GM23338 (cell line): ENCODE results near the gene ADAMTS17. TPM values are rescaled to one million over a fixed set of nuclear protein-coding genes. Genes with fewer than 3 reads are reported as not detected.

Source experiments
- ATAC-seq: fragments of 200-7000 bp; cut with Tn5 transposase; 3 replicates; pipeline ENCODE4 v1.9.1; 2020
- DNase-seq: peaks from one replicate; pipeline ENCODE4 v3.0.0-alpha.2; 2015; ENCODE audit warnings: low spot score
- H2AFZ ChIP-seq: fragments of 200-600 bp; sonication (generic); 2 replicates; pipeline ENCODE4 v1.8.0; 2016; ENCODE audit warnings: antibody characterized with exemption, mild to moderate bottlenecking, moderate library complexity
- H3F3A ChIP-seq: fragments of 200-600 bp; sonication (generic); replicated peaks from 2 replicates; pipeline ENCODE4 v1.8.0; 2017; ENCODE audit warnings: antibody characterized with exemption, mixed run types, low read depth
- H3K27ac ChIP-seq: fragments of 200-600 bp; sonication (generic); 2 replicates; pipeline ENCODE4 v1.6.1; 2016; ENCODE audit warnings: low read depth
- H3K27me3 ChIP-seq: fragments of 200-600 bp; sonication (generic); 2 replicates; pipeline ENCODE4 v1.8.0; 2016; ENCODE audit warnings: mild to moderate bottlenecking, mixed run types, moderate library complexity; ENCODE audit not compliant: insufficient read depth
- H3K36me3 ChIP-seq: fragments of 200-600 bp; sonication (generic); 2 replicates; pipeline ENCODE4 v1.8.0; 2016; ENCODE audit warnings: mild to moderate bottlenecking; ENCODE audit not compliant: insufficient read depth
- H3K4me1 ChIP-seq: fragments of 200-600 bp; sonication (generic); 2 replicates; pipeline ENCODE4 v1.8.0; 2016; ENCODE audit warnings: mild to moderate bottlenecking, moderate library complexity; ENCODE audit not compliant: insufficient read depth
- H3K4me2 ChIP-seq: fragments of 200-600 bp; sonication (generic); 2 replicates; pipeline ENCODE4 v1.7.1; 2017; ENCODE audit warnings: mixed run types
- H3K4me3 ChIP-seq: fragments of 200-600 bp; sonication (generic); 2 replicates; pipeline ENCODE4 v1.6.1; 2016; ENCODE audit warnings: mixed run types
- H3K79me2 ChIP-seq: fragments of 200-600 bp; sonication (generic); replicated peaks from 2 replicates; pipeline ENCODE4 v1.8.0; 2017; ENCODE audit warnings: mild to moderate bottlenecking; ENCODE audit not compliant: insufficient read depth
- H3K9me2 ChIP-seq: fragments of 200-600 bp; sonication (generic); 2 replicates; pipeline ENCODE4 v1.8.0; 2017; ENCODE audit not compliant: insufficient read depth
- H4K20me1 ChIP-seq: fragments of 200-600 bp; sonication (generic); replicated peaks from 2 replicates; pipeline ENCODE4 v1.8.0; 2017; ENCODE audit warnings: mild to moderate bottlenecking; ENCODE audit not compliant: insufficient read depth
- H3K27ac Mint-ChIP-seq: 2 replicates; pipeline ENCODE4 v1.8.0; 2020; ENCODE audit warnings: inconsistent platforms, mild to moderate bottlenecking, moderate library complexity, mixed read lengths
- H3K27me3 Mint-ChIP-seq: 3 replicates; pipeline ENCODE4 v1.8.0; 2022; ENCODE audit warnings: low read depth, mild to moderate bottlenecking, moderate library complexity, mixed read lengths, inconsistent platforms; ENCODE audit not compliant: insufficient read depth, poor library complexity
- H3K36me3 Mint-ChIP-seq: 3 replicates; pipeline ENCODE4 v1.8.0; 2021; ENCODE audit warnings: low read depth, mild to moderate bottlenecking, inconsistent platforms, moderate library complexity, mixed read lengths
- H3K4me1 Mint-ChIP-seq: 3 replicates; pipeline ENCODE4 v1.8.0; 2020; ENCODE audit warnings: mild to moderate bottlenecking, inconsistent platforms, mixed read lengths
- H3K4me3 Mint-ChIP-seq: 3 replicates; pipeline ENCODE4 v1.8.0; 2021; ENCODE audit warnings: moderate library complexity, mild to moderate bottlenecking, inconsistent platforms, mixed read lengths
- H3K9me3 Mint-ChIP-seq: 3 replicates; pipeline ENCODE4 v1.8.0; 2020; ENCODE audit warnings: moderate library complexity, mild to moderate bottlenecking, inconsistent platforms, mixed read lengths
- CREB1 ChIP-seq: fragments of 250-450 bp; sonication (Bioruptor Pico); IDR thresholded peaks from 2 replicates; pipeline ENCODE4 v1.5.0; 2020; ENCODE audit warnings: low read depth, mild to moderate bottlenecking, moderate library complexity
- ETS1 ChIP-seq: IDR thresholded peaks from 2 replicates; pipeline ENCODE4 v1.6.1; 2016; ENCODE audit warnings: antibody characterized with exemption
- EZH2 ChIP-seq: fragments of 200-600 bp; sonication (generic); IDR thresholded peaks from one replicate; pipeline ENCODE4 v1.8.0; 2017; ENCODE audit warnings: antibody characterized with exemption, mild to moderate bottlenecking, low read depth; ENCODE audit not compliant: unreplicated experiment
- EZH2phosphoT487 ChIP-seq: fragments of 200-600 bp; sonication (generic); IDR thresholded peaks from one replicate; pipeline ENCODE4 v1.8.1; 2018; ENCODE audit warnings: antibody characterized with exemption; ENCODE audit not compliant: unreplicated experiment
- JUNB ChIP-seq: IDR thresholded peaks from one replicate; pipeline ENCODE4 v1.6.1; 2016; ENCODE audit warnings: antibody characterized with exemption; ENCODE audit not compliant: unreplicated experiment
- REST ChIP-seq: IDR thresholded peaks from one replicate; pipeline ENCODE4 v1.6.1; 2018; ENCODE audit warnings: antibody characterized with exemption; ENCODE audit not compliant: unreplicated experiment
- STAT1 ChIP-seq: IDR thresholded peaks from one replicate; pipeline ENCODE4 v1.6.1; 2016; ENCODE audit warnings: antibody characterized with exemption; ENCODE audit not compliant: unreplicated experiment
- ZNF114 ChIP-seq: fragments of 250-450 bp; sonication (Bioruptor Pico); IDR thresholded peaks from 2 replicates; pipeline ENCODE4 v1.5.0; 2020; ENCODE audit warnings: mild to moderate bottlenecking, moderate library complexity
- ZNF331 ChIP-seq: fragments of 250-450 bp; sonication (Bioruptor Pico); IDR thresholded peaks from 2 replicates; pipeline ENCODE4 v1.5.0; 2020; ENCODE audit warnings: low read depth, mild to moderate bottlenecking, moderate library complexity
- ZNF462 ChIP-seq: fragments of 250-450 bp; sonication (Bioruptor Pico); IDR thresholded peaks from 2 replicates; pipeline ENCODE4 v1.5.0; 2020; ENCODE audit warnings: mild to moderate bottlenecking, moderate library complexity
- polyA plus RNA-seq: library from polyadenylated mRNA; unstranded; fragments of >200 nt; fragmentation: Nextera tagmentation; extraction: Ambion mirVana; gene quantifications from 2 replicates; pipeline ENCODE4 v1.2.1, GENCODE V29; 2016
- total RNA-seq: library from RNA; depleted of rRNA; stranded (reverse); fragments of >200 nt; shearing (Covaris generic); gene quantifications from 2 replicates; pipeline ENCODE4 v1.2.3, GENCODE V29; 2014

ADAMTS17 gene
- total and polyA plus RNA-seq, 2 experiments from 2014 or later: 0.60 to 3.8 TPM

GRCh38 chr15:100248236-100248635 lies 93.5 kb downstream of the ADAMTS17 start (continued):
- TF ChIP-seq ZNF462 (CRISPR knock-in tag) (no peak), STAT1 (no peak)

- Mint-ChIP-seq H3K27ac (no peak overlapping the region; the same call in 1 of the 2 replicates), H3K9me3 (no peaks in the 10 kb centered on the region), H3K4me1 (peaks cover 10% of the 10 kb centered on the region), H3K4me3 (no peak overlapping the region), H3K27me3 (peaks cover 12% of the 10 kb centered on the region), H3K36me3 (no peaks in the 10 kb centered on the region; the same call in 2 of the 3 replicates)
- 0 out of 2 replicates have a peak, but pooled peaks cover 3% of the 10 kb centered on the region for H3K9me2 ChIP-seq
- no peaks in the 10 kb centered on the region for H3K79me2 ChIP-seq
- no peaks in the 10 kb centered on the region for H4K20me1 ChIP-seq
- H3F3A ChIP-seq: no peaks in the 10 kb centered on the region
- H3K4me1 ChIP-seq: no peaks in the 10 kb centered on the region
- no peak overlapping the region for H2AFZ ChIP-seq
- ATAC-seq (no peak), DNase-seq (no peak)
- no peak for TF ChIP-seq ETS1
- no peak for TF ChIP-seq REST
- TF ChIP-seq ZNF331 (CRISPR knock-in tag): no peak
- TF ChIP-seq EZH2: no peak
- no peak for TF ChIP-seq CREB1
- no peak for TF ChIP-seq JUNB
- no peak for TF ChIP-seq ZNF114
- TF ChIP-seq EZH2phosphoT487: no peak
- no peak overlapping the region for H3K27ac ChIP-seq
- no peak overlapping the region for H3K4me2 ChIP-seq
- no peaks in the 10 kb centered on the region for H3K36me3 ChIP-seq
- H3K27me3 ChIP-seq: no peaks in the 10 kb centered on the region
- H3K4me3 ChIP-seq: no peak overlapping the region
These were observed 94.2 kb downstream of the ADAMTS17 start for GRCh38 chr15:100247228-100248225.
